Trophoblast cell (in vitro differentiated cells and primary cell): Measurements from ENCODE around the gene ENO1.
"Not testable (repeated sequence)": the region's sequence is repeated elsewhere in the genome, so short reads cannot be mapped to it uniquely, and the experiment has no call there.

Source experiments
- DNase-seq, 2 donors: peaks; one replicate each; pipeline ENCODE4 v3.0.0-alpha.2; 2016
- H2AFZ ChIP-seq: 2 replicates; pipeline ENCODE4 v1.6.1; 2013; ENCODE audit warnings: low read length, moderate library complexity, mild to moderate bottlenecking; ENCODE audit not compliant: insufficient read depth, poor library complexity
- H2AK5ac ChIP-seq: 2 replicates; pipeline ENCODE4 v1.6.1; 2013; ENCODE audit warnings: mild to moderate bottlenecking, low read length
- H2BK120ac ChIP-seq: 2 replicates; pipeline ENCODE4 v1.6.1; 2013; ENCODE audit warnings: low read length, mild to moderate bottlenecking, moderate library complexity; ENCODE audit not compliant: insufficient read depth, poor library complexity
- H2BK12ac ChIP-seq: 2 replicates; pipeline ENCODE4 v1.6.1; 2013; ENCODE audit warnings: mild to moderate bottlenecking, low read length, moderate library complexity
- H2BK5ac ChIP-seq: 2 replicates; pipeline ENCODE4 v1.6.1; 2013; ENCODE audit warnings: low read length, low read depth, moderate library complexity, mild to moderate bottlenecking; ENCODE audit not compliant: poor library complexity
- H3K14ac ChIP-seq: 2 replicates; pipeline ENCODE4 v1.6.1; 2013; ENCODE audit warnings: mild to moderate bottlenecking, low read length
- H3K18ac ChIP-seq: 2 replicates; pipeline ENCODE4 v1.6.1; 2013; ENCODE audit warnings: mild to moderate bottlenecking, low read length
- H3K23ac ChIP-seq: 2 replicates; pipeline ENCODE4 v1.6.1; 2013; ENCODE audit warnings: low read length
- H3K27ac ChIP-seq: 2 replicates; pipeline ENCODE4 v1.5.1; 2013; ENCODE audit warnings: low read depth, mild to moderate bottlenecking, inconsistent platforms, low read length, moderate library complexity
- H3K27me3 ChIP-seq: 2 replicates; pipeline ENCODE4 v1.6.1; 2013; ENCODE audit warnings: inconsistent platforms, mild to moderate bottlenecking, low read length, moderate library complexity; ENCODE audit not compliant: insufficient read depth
- H3K36me3 ChIP-seq, 2 experiments: 1 replicate in 1 of 2; 2 replicates in 1 of 2; pipeline ENCODE4 v1.6.1; 2013; ENCODE audit warnings: low read length in 2 of 2, mild to moderate bottlenecking in 2 of 2, moderate library complexity in 1 of 2; ENCODE audit not compliant: insufficient read depth in 2 of 2, control insufficient read depth in 1 of 2
- H3K4ac ChIP-seq: 2 replicates; pipeline ENCODE4 v1.6.1; 2013; ENCODE audit warnings: low read depth, mild to moderate bottlenecking, low read length, moderate library complexity
- H3K4me1 ChIP-seq, 2 experiments: 1 replicate in 1 of 2; 2 replicates in 1 of 2; pipeline ENCODE4 v1.6.1; 2013; ENCODE audit warnings: low read length in 2 of 2, mild to moderate bottlenecking in 2 of 2, moderate library complexity in 1 of 2; ENCODE audit not compliant: insufficient read depth in 2 of 2, control insufficient read depth in 1 of 2
- H3K4me2 ChIP-seq: 2 replicates; pipeline ENCODE4 v1.6.1; 2013; ENCODE audit warnings: inconsistent platforms, mild to moderate bottlenecking, low read length, moderate library complexity
- H3K4me3 ChIP-seq: 2 replicates; pipeline ENCODE4 v1.5.1; 2013; ENCODE audit warnings: mild to moderate bottlenecking, low read depth, low read length, inconsistent platforms
- H3K79me1 ChIP-seq: one replicate; pipeline ENCODE4 v1.6.1; 2013; ENCODE audit warnings: low read length
- H3K79me2 ChIP-seq: 2 replicates; pipeline ENCODE4 v1.6.1; 2013; ENCODE audit warnings: low read length, mild to moderate bottlenecking; ENCODE audit not compliant: control insufficient read depth, insufficient read depth, poor library complexity
- H3K9ac ChIP-seq: 2 replicates; pipeline ENCODE4 v1.6.1; 2013; ENCODE audit warnings: mild to moderate bottlenecking, low read length
- H3K9me3 ChIP-seq: 2 replicates; pipeline ENCODE4 v1.6.1; 2013; ENCODE audit warnings: low read depth, mild to moderate bottlenecking, control low read depth, inconsistent platforms, low read length; ENCODE audit not compliant: insufficient read depth
- H4K12ac ChIP-seq: 2 replicates; pipeline ENCODE4 v1.6.1; 2013; ENCODE audit warnings: low read depth, mild to moderate bottlenecking, low read length, moderate library complexity
- H4K8ac ChIP-seq: 2 replicates; pipeline ENCODE4 v1.6.1; 2013; ENCODE audit warnings: low read depth, mild to moderate bottlenecking, low read length, moderate library complexity
- H4K91ac ChIP-seq: one replicate; pipeline ENCODE4 v1.6.1; 2013; ENCODE audit warnings: low read depth, mild to moderate bottlenecking, low read length, moderate library complexity
- WGBS: extraction: QIAGEN DNeasy Blood & Tissue Kit; methylation state at CpG from one replicate; pipeline ENCODE4 v1.1.7; 2013; ENCODE audit warnings: missing lambda C conversion rate; ENCODE audit not compliant: insufficient read length, insufficient coverage; ENCODE audit errors: extremely low coverage; 5-methylcytosine and 5-hydroxymethylcytosine counted together

The ENO1 gene

DNA sequence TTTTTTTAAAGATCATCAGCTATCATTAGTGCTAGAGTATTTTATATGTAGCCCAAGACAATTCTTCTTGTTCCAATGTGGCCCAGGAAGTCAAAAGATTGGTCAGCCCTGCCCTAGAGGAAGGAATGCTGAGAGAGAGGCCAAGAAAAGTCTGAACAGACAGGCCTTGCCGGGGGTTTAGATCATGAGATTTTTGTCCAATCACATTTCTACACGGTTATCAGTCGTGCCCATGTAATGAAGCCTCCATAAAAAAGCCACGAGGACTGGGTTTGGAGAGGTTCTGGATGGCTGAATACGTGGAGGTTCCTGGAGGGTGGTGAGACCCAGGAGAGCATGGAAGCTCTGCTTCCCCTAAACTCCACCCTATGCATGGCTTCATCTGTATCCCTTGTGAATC, 24.3 kb upstream of the ENO1 start:
- Histone ChIP-seq H2AK5ac (no peak overlapping the region), H3K18ac (no peak overlapping the region), H3K27ac (no peak overlapping the region), H4K12ac (peak overlapping the region; percentile 60), H2BK5ac (no peak overlapping the region), H3K4me1 (peaks cover 12 to 20% of the 10 kb centered on the region in 2 experiments), H3K79me1 (peaks cover 8% of the 10 kb centered on the region), H3K9ac (no peak overlapping the region), H2BK12ac (peak overlapping the region; percentile 81), H4K91ac (peak overlapping the region; percentile 62), H3K14ac (no peak overlapping the region), H2AFZ (no peak overlapping the region), H4K8ac (no peak overlapping the region), H3K4me2 (no peak overlapping the region), H3K4ac (peak overlapping the region; percentile 64), H3K36me3 (no peaks in the 10 kb centered on the region), H3K23ac (no peak overlapping the region), H2BK120ac (peak overlapping the region; percentile 48), H3K9me3 (no peaks in the 10 kb centered on the region), H3K79me2 (no peaks in the 10 kb centered on the region), H3K4me3 (no peak overlapping the region), H3K27me3 (no peaks in the 10 kb centered on the region)
- WGBS: no CpG with 5 or more reads among the region's 5 CpGs
- DNase-seq: peak in 1 of 2 donors; percentile 35

DNA sequence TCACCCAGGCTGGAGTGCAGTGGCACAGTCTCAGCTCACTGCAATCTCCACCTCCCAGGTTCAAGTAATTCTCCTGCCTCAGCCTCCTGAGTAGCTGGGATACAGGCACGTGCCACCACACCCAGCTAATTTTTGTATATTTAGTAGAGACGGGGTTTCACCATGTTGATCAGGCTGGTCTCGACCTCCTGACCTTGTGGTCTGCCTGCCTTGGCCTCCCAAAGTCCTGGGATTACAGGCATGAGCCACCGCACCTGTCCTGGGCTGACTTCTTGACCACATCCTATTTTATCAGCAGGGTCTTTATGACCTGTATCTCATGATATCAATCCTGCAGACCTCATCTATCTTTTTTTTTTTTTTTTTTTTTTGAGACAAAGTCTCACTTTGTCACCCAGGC, 22.2 kb upstream of the ENO1 start:
- not testable (repeated sequence) for H3K4me2 ChIP-seq, H3K79me2 ChIP-seq, H3K27me3 ChIP-seq, DNase-seq, H2BK12ac ChIP-seq, H3K14ac ChIP-seq, H3K18ac ChIP-seq, H3K4me3 ChIP-seq, H2AFZ ChIP-seq, H4K91ac ChIP-seq, H3K9me3 ChIP-seq, H3K36me3 ChIP-seq, H3K23ac ChIP-seq, H3K4ac ChIP-seq, H3K27ac ChIP-seq, H2BK5ac ChIP-seq, H2BK120ac ChIP-seq, H4K12ac ChIP-seq, H2AK5ac ChIP-seq, H3K9ac ChIP-seq, H4K8ac ChIP-seq
- peaks cover 12 to 23% of the 10 kb centered on the region in 2 experiments for H3K4me1 ChIP-seq
- WGBS: no CpG with 5 or more reads among the region's 4 CpGs
- peaks cover 13% of the 10 kb centered on the region for H3K79me1 ChIP-seq

DNA sequence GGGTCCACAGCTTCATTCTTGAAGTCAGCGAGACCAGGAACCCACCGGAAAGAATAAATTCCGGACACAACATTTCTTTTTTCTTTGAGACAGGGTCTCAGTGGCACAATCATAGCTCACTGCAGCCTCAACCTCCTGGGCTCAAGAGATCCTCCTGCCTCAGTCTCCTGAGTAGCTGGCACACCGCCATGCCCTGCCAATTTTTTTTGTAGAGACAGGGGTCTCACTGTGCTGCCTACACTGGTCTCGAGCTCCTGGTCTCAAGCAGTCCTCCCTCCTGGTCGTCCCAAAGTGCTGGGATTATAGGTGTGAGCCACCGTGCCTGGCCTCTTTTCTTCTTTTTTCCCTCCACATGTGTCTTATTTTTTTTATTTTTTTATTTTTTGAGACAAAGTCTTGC, 20.6 kb upstream of the ENO1 start:
- H3K27me3 ChIP-seq: no peaks in the 10 kb centered on the region
- no peaks in the 10 kb centered on the region for H3K36me3 ChIP-seq
- no peak overlapping the region for H3K23ac ChIP-seq
- no peaks in the 10 kb centered on the region for H3K79me2 ChIP-seq
- H2BK12ac ChIP-seq: peak overlapping the region; percentile 59
- no peak overlapping the region for H4K12ac ChIP-seq
- no peak overlapping the region for H3K4me2 ChIP-seq
- H2AFZ ChIP-seq: no peak overlapping the region
- no peak overlapping the region for H3K27ac ChIP-seq
- H2AK5ac ChIP-seq: no peak overlapping the region
- H3K4me3 ChIP-seq: no peak overlapping the region
- no peak overlapping the region for H3K9ac ChIP-seq
- no peak overlapping the region for H2BK5ac ChIP-seq
- peaks cover 11% of the 10 kb centered on the region for H3K79me1 ChIP-seq
- peak overlapping the region; percentile 56 for H4K91ac ChIP-seq
- no peak for DNase-seq
- H3K9me3 ChIP-seq: no peaks in the 10 kb centered on the region
- no CpG with 5 or more reads among the region's 7 CpGs for WGBS
- no peak overlapping the region for H3K4ac ChIP-seq
- H4K8ac ChIP-seq: no peak overlapping the region
- no peak overlapping the region for H3K18ac ChIP-seq
- H2BK120ac ChIP-seq: no peak overlapping the region
- no peak overlapping the region for H3K14ac ChIP-seq
- peaks cover 8 to 17% of the 10 kb centered on the region in 2 experiments for H3K4me1 ChIP-seq

DNA sequence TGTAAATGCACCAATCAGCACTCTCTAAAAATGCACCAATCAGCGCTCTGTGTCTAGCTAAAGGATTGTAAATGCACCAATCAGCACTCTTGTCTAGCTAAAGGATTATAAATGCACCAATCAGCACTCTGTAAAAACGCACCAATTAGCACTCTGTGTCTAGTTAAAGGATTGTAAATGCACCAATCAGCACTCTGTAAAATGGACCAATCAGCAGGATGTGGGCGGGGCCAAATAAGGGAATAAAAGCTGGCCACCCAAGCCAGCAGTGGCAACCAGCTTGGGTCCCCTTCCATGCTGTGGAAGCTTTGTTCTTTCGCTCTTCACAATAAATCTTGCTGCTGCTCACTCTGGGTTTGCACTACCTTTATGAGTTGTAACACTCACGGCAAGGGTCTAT, 19.9 kb upstream of the ENO1 start:
- H3K4me1 ChIP-seq: peaks cover 4 to 11% of the 10 kb centered on the region in 2 experiments
- not testable (repeated sequence) for H3K4me2 ChIP-seq, H3K14ac ChIP-seq, H3K36me3 ChIP-seq, H4K12ac ChIP-seq, H3K4ac ChIP-seq, H3K23ac ChIP-seq, H3K27me3 ChIP-seq, H3K18ac ChIP-seq, H3K9ac ChIP-seq, H3K4me3 ChIP-seq, H3K79me2 ChIP-seq, H3K9me3 ChIP-seq, H2BK120ac ChIP-seq, H2AK5ac ChIP-seq, H2AFZ ChIP-seq, H4K8ac ChIP-seq, DNase-seq
- peak overlapping the region; percentile 42 for H2BK5ac ChIP-seq
- H4K91ac ChIP-seq: peak overlapping the region; percentile 56
- H2BK12ac ChIP-seq: peak overlapping the region; percentile 24
- H3K27ac ChIP-seq: peak overlapping the region; percentile 90
- H3K79me1 ChIP-seq: peaks cover 11% of the 10 kb centered on the region
- no CpG with 5 or more reads among the region's 5 CpGs for WGBS
